ENCODE measurements around the gene CAMK2B. TPM values are rescaled to one million over a fixed set of nuclear protein-coding genes. Genes with fewer than 3 reads are reported as not detected.

CAMK2B gene
- total and polyA plus RNA-seq, 4 donors = 21.9 to 145 (median 96.0) TPM

DNA sequence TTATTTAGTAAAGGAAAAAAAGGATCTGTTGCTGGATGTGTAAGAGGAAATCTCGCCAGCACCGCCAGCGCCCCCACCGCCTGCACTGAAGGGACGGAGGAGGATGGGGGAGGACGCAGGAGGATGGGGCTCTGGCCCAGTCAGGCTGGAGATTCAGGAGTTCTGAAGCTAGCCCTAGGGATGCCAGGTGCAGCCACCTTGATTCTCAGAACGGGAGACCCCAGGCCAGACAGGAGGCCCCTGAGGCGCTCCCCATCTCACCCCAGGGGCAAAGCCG lies 1.3 kb downstream of the CAMK2B start:
- peaks cover 59% of the 10 kb centered on the region for H3K4me1 ChIP-seq (ENCODE audit: control insufficient read depth, insufficient read depth, low read length)
- peak in 2 of 6 donors; percentile 35 to 65 for DNase-seq (ENCODE audit: low read depth in 4 of 6, low spot score in 6 of 6)
- 7% methylated on average over 9 of the region's 9 CpGs for WGBS (ENCODE audit: insufficient coverage)
- H3K36me3 ChIP-seq (ENCODE audit: control insufficient read depth, insufficient read depth, low read length) = peaks cover 16% of the 10 kb centered on the region
- no peak overlapping the region for H3K27ac ChIP-seq (ENCODE audit: low read depth, low read length)
- H3K9me3 ChIP-seq (ENCODE audit: control insufficient read depth, insufficient read depth, low read length) = no peaks in the 10 kb centered on the region
- H3K27me3 ChIP-seq (ENCODE audit: control insufficient read depth, insufficient read depth, low read length) = peaks cover 19% of the 10 kb centered on the region
- H3K4me3 ChIP-seq (ENCODE audit: low read depth, low read length) = peak overlapping the region; percentile 36

DNA sequence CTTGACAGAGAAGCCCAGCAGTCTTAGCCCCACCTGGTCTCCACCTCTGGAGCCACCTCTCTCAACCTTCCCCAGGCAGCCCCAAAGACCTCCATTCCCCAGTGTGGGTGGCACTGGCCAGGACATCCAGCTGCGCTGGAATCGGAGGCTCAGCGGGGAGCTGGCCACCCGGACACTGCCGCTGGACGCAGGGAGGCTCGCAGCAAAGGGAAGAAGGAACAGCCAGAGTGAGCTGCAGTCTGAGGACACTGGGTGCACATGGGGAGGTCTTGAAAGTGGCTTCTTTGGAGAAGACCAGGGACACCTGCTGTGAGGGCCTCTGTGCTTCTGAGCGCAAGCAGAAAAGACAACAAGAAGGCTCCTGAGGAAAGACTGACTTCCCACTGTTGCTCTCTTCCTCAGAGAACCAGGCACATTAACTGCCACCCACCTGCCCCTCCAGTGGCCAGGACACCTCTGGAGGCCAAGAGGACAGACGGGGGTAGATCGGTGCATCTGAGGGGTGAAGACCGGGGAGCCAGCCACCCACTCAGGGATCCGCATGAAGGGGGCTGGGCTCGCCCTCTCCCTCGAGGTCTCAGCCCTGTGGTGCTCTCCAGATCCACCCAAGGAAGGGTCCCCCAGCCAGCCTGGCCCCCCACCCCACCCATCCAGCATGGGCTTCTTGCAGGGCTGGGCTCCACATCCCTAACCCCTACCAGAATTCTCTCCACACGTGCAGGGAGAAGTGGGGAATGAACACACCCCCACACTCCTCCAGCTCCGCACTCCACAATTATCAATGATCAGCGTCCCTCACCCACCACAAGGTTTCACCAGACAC lies 1.8 kb downstream of the CAMK2B start:
- H3K4me1 ChIP-seq (ENCODE audit: control insufficient read depth, insufficient read depth, low read length) = peaks cover 59% of the 10 kb centered on the region
- H3K27ac ChIP-seq (ENCODE audit: low read depth, low read length) = no peak overlapping the region
- H3K36me3 ChIP-seq (ENCODE audit: control insufficient read depth, insufficient read depth, low read length) = peaks cover 16% of the 10 kb centered on the region
- H3K4me3 ChIP-seq (ENCODE audit: low read depth, low read length) = peak overlapping the region; percentile 36
- WGBS (ENCODE audit: insufficient coverage) = 85% methylated on average over 14 of the region's 17 CpGs
- H3K27me3 ChIP-seq (ENCODE audit: control insufficient read depth, insufficient read depth, low read length) = peaks cover 19% of the 10 kb centered on the region
- no peaks in the 10 kb centered on the region for H3K9me3 ChIP-seq (ENCODE audit: control insufficient read depth, insufficient read depth, low read length)
- DNase-seq (ENCODE audit: low read depth in 4 of 6, low spot score in 6 of 6) = no peak

- H3K4me3 ChIP-seq (ENCODE audit: low read depth, low read length) = no peak overlapping the region
- H3K36me3 ChIP-seq (ENCODE audit: control insufficient read depth, insufficient read depth, low read length) = peaks cover 16% of the 10 kb centered on the region
- WGBS (ENCODE audit: insufficient coverage) = 85% methylated on average over 17 of the region's 17 CpGs
- no peak for DNase-seq (ENCODE audit: low read depth in 4 of 6, low spot score in 6 of 6)
- peaks cover 19% of the 10 kb centered on the region for H3K27me3 ChIP-seq (ENCODE audit: control insufficient read depth, insufficient read depth, low read length)
- H3K9me3 ChIP-seq (ENCODE audit: control insufficient read depth, insufficient read depth, low read length) = no peaks in the 10 kb centered on the region
- no peak overlapping the region for H3K27ac ChIP-seq (ENCODE audit: low read depth, low read length)
- peaks cover 56% of the 10 kb centered on the region for H3K4me1 ChIP-seq (ENCODE audit: control insufficient read depth, insufficient read depth, low read length)
These were observed 2.6 kb downstream of the CAMK2B start for GRCh38 chr7:44322631-44323363.

GRCh38 chr7:44321796-44322195 lies 3.6 kb downstream of the CAMK2B start:
- Histone ChIP-seq H3K9me3 (ENCODE audit: control insufficient read depth, insufficient read depth, low read length) (no peaks in the 10 kb centered on the region), H3K27ac (ENCODE audit: low read depth, low read length) (no peak overlapping the region), H3K27me3 (ENCODE audit: control insufficient read depth, insufficient read depth, low read length) (peaks cover 16% of the 10 kb centered on the region), H3K4me3 (ENCODE audit: low read depth, low read length) (no peak overlapping the region), H3K4me1 (ENCODE audit: control insufficient read depth, insufficient read depth, low read length) (peaks cover 46% of the 10 kb centered on the region), H3K36me3 (ENCODE audit: control insufficient read depth, insufficient read depth, low read length) (peaks cover 16% of the 10 kb centered on the region)
- no peak for DNase-seq (ENCODE audit: low read depth in 4 of 6, low spot score in 6 of 6)
- 86% methylated on average over 9 of the region's 18 CpGs for WGBS (ENCODE audit: insufficient coverage)

- Histone ChIP-seq H3K4me1 (ENCODE audit: control insufficient read depth, insufficient read depth, low read length) (peaks cover 37% of the 10 kb centered on the region), H3K27ac (ENCODE audit: low read depth, low read length) (no peak overlapping the region), H3K27me3 (ENCODE audit: control insufficient read depth, insufficient read depth, low read length) (peaks cover 10% of the 10 kb centered on the region), H3K36me3 (ENCODE audit: control insufficient read depth, insufficient read depth, low read length) (peaks cover 16% of the 10 kb centered on the region), H3K9me3 (ENCODE audit: control insufficient read depth, insufficient read depth, low read length) (no peaks in the 10 kb centered on the region), H3K4me3 (ENCODE audit: low read depth, low read length) (no peak overlapping the region)
- DNase-seq (ENCODE audit: low read depth in 4 of 6, low spot score in 6 of 6) = peak in 1 of 6 donors; percentile 14
- WGBS (ENCODE audit: insufficient coverage) = 60% methylated on average over 10 of the region's 15 CpGs
These were observed 4.5 kb downstream of the CAMK2B start for GRCh38 chr7:44320794-44321371.

DNA sequence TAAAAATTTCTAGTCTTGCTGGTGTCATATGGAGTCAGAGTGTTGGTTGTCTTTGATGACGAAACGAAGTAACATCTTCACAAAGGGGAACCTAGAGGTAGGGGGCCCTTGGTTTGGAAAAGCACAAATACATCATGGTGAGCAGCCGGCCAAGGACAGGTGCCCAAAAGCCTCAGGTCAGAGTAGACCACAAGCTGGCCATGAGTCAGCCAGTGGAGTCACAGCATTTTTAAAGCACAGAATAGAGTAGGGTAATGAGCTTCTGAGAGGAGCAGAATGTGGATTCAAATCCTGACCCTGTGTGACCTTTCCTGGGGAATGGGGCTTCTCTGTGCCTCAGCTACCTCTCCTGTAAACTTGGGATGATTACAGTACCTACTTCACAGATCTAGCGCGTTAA lies 5.3 kb downstream of the CAMK2B start:
- no peak for DNase-seq (ENCODE audit: low read depth in 4 of 6, low spot score in 6 of 6)
- whole genome bisulfite sequencing (ENCODE audit: insufficient coverage) = 72% methylated on average over 3 of the region's 5 CpGs
- Histone ChIP-seq H3K9me3 (ENCODE audit: control insufficient read depth, insufficient read depth, low read length) (no peaks in the 10 kb centered on the region), H3K4me1 (ENCODE audit: control insufficient read depth, insufficient read depth, low read length) (peaks cover 35% of the 10 kb centered on the region), H3K36me3 (ENCODE audit: control insufficient read depth, insufficient read depth, low read length) (peaks cover 16% of the 10 kb centered on the region), H3K4me3 (ENCODE audit: low read depth, low read length) (no peak overlapping the region), H3K27me3 (ENCODE audit: control insufficient read depth, insufficient read depth, low read length) (peaks cover 8% of the 10 kb centered on the region), H3K27ac (ENCODE audit: low read depth, low read length) (no peak overlapping the region)

- no peak overlapping the region for H3K27ac ChIP-seq (ENCODE audit: low read depth, low read length)
- 78% methylated on average over 2 of the region's 2 CpGs for WGBS (ENCODE audit: insufficient coverage)
- no peak overlapping the region for H3K4me3 ChIP-seq (ENCODE audit: low read depth, low read length)
- H3K4me1 ChIP-seq (ENCODE audit: control insufficient read depth, insufficient read depth, low read length) = peaks cover 22% of the 10 kb centered on the region
- DNase-seq (ENCODE audit: low read depth in 4 of 6, low spot score in 6 of 6) = no peak
- no peaks in the 10 kb centered on the region for H3K9me3 ChIP-seq (ENCODE audit: control insufficient read depth, insufficient read depth, low read length)
- no peaks in the 10 kb centered on the region for H3K27me3 ChIP-seq (ENCODE audit: control insufficient read depth, insufficient read depth, low read length)
- H3K36me3 ChIP-seq (ENCODE audit: control insufficient read depth, insufficient read depth, low read length) = peaks cover 15% of the 10 kb centered on the region
These were observed 7.1 kb downstream of the CAMK2B start for GRCh38 chr7:44318332-44318731.

DNA sequence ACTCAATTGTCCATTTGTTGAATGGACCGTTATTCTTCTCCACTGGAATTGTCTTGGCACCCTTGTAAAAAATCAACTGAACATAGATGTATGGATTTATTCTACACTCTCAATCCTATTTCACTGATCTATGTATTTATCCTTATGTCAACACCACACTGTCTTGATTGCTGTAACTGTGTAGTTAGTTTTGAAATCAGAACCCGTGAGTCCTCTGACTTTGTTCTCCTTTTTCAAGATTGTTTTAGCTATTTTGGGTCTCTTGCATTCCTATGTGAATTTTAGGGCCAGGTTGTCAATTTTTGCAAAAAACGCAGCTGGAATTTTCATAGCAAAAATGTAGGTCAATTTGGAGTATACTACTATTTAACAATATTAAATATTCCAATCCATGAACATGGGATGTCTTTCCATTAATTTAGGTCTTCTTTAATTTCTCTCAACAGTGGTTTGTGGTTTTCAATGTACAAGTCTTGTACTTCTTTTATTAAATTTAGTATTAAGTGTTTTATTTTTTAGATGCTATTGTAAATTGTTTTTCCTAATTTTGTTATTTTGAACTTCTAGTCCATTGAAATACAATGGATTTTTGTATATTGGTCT lies 10.0 kb downstream of the CAMK2B start:
- H3K4me3 ChIP-seq (ENCODE audit: low read depth, low read length) = no peak overlapping the region
- no peaks in the 10 kb centered on the region for H3K9me3 ChIP-seq (ENCODE audit: control insufficient read depth, insufficient read depth, low read length)
- H3K27ac ChIP-seq (ENCODE audit: low read depth, low read length) = no peak overlapping the region
- no CpG with 5 or more reads among the region's 3 CpGs for WGBS (ENCODE audit: insufficient coverage)
- H3K27me3 ChIP-seq (ENCODE audit: control insufficient read depth, insufficient read depth, low read length) = no peaks in the 10 kb centered on the region
- no peaks in the 10 kb centered on the region for H3K36me3 ChIP-seq (ENCODE audit: control insufficient read depth, insufficient read depth, low read length)
- H3K4me1 ChIP-seq (ENCODE audit: control insufficient read depth, insufficient read depth, low read length) = no peaks in the 10 kb centered on the region
- no peak for DNase-seq (ENCODE audit: low read depth in 4 of 6, low spot score in 6 of 6)

DNA sequence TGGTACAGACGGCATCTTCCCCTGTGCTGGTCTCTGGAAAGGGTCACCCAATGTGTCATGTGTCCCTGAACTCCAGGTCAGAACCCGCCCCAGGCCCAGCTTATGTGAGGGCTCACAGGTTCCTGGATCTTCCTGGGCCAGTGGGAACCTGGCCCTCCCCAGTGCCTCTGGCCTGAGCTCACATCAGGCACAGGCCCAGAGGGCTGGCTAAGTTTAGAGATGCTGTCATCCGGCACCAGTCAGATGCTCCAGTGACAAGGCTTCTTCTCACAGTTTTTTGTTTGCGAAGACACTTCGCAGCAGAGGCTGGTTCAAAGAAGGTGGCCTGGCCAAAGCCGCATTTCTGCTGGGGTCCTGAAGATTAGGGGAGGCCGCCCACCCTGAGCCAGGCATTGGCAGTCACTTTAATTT lies 11.8 kb downstream of the CAMK2B start:
- WGBS (ENCODE audit: insufficient coverage) = 87% methylated on average over 6 of the region's 7 CpGs
- H3K27ac ChIP-seq (ENCODE audit: low read depth, low read length) = no peak overlapping the region

More for the DNA sequence above, 11.8 kb downstream of the CAMK2B start:
- H3K27me3 ChIP-seq (ENCODE audit: control insufficient read depth, insufficient read depth, low read length) = peaks cover 3% of the 10 kb centered on the region
- no peak overlapping the region for H3K4me3 ChIP-seq (ENCODE audit: low read depth, low read length)
- no peaks in the 10 kb centered on the region for H3K9me3 ChIP-seq (ENCODE audit: control insufficient read depth, insufficient read depth, low read length)
- H3K36me3 ChIP-seq (ENCODE audit: control insufficient read depth, insufficient read depth, low read length) = no peaks in the 10 kb centered on the region
- H3K4me1 ChIP-seq (ENCODE audit: control insufficient read depth, insufficient read depth, low read length) = peaks cover 11% of the 10 kb centered on the region
- no peak for DNase-seq (ENCODE audit: low read depth in 4 of 6, low spot score in 6 of 6)

All from spinal cord (tissue), 10 donors.